GM21717 (cell line): ENCODE measurements around the gene RNF20.
"Not testable (repeated sequence)": the region's sequence is repeated elsewhere in the genome, so short reads cannot be mapped to it uniquely, and the experiment has no call there.

Experiments
- ATAC-seq: cut with Tn5 transposase; IDR thresholded peaks from one replicate; pipeline ENCODE4 v1.9.1; 2021; ENCODE audit warnings: mild to moderate bottlenecking, moderate library complexity; ENCODE audit not compliant: unreplicated experiment

Gene RNF20

DNA sequence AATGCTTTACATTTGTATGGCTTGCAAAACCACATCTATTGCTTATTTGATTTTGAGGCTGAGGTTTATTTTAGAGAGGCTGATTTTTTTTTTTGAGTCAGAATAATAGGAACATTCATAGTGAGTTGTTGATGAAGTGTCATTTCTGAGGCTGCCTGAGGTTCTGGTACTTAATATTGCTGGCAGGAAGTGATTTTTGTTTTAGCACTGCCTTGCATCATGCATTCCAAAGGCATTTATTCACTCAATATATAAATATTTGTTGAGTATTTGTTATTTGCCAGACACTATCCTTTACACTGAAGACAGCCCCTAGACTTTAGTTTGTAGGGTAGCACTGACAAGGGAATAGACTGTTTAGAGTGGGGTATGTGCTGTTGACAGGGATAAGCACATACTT lies 2.7 kb downstream of the RNF20 start:
- ATAC-seq, result no peak

DNA sequence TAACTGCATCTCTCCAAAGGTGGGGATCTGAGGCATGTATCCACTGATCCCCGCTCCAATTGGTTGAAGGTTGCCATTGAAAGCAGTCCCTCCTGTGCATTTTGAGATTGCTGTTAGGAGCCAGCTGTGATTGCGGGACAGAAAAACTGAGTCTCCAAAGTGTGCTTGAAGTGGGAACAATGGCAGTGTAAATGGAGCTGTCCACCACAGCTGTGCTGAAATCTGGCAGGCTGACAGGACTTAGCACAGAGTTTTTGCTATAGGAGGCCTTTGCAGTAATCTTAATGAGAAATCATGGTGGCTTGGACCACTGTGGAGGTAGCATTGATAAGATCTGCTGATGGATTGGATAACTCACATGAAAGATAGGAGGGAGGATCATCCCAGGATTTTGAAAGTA lies 3.3 kb downstream of the RNF20 start:
- ATAC-seq, result no peak

DNA sequence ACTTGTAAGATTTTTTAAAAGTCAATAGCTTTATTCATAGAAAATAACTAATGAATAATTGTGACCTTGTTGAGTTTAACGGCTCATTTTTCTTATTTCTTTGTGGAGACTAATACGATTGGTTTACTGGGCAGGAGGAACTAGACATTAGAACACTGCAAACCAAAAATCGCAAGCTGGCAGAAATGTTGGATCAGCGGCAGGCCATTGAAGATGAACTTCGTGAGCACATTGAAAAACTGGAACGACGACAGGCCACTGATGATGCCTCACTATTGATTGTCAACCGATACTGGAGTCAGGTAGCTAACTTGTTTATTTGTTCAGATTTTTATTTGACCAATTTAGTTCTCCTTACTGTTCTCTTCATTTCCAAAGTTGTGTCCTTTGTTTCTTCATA lies 6.4 kb downstream of the RNF20 start:
- ATAC-seq, result no peak

DNA sequence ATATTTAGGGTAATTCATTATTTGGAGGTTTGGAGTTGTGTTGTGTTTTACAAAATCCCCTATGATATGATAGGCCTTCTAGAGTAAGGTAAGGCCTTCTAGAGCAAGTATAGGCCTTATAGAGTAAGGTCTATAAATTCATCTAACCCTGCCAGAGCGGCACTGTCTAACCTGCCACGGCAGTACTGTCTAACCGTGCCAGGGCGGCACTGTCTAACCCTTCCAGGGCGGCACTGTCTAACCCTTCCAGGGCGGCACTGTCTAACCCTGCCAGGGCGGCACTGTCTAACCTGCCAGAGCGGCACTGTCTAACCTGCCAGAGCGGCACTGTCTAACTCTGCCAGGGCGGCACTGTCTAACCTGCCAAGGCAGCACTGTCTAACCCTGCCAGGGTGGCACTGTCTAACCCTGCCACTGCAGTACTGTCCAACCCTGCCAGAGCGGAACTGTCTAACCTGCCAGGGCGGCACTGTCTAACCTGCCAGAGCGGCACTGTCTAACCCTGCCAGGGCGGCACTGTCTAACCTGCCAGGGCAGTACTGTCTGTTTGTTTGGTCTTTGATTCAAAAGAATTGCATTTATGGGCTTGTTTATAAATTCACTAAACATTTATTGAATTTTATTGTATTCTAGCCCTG lies 9.6 kb downstream of the RNF20 start:
- no peak for ATAC-seq

DNA sequence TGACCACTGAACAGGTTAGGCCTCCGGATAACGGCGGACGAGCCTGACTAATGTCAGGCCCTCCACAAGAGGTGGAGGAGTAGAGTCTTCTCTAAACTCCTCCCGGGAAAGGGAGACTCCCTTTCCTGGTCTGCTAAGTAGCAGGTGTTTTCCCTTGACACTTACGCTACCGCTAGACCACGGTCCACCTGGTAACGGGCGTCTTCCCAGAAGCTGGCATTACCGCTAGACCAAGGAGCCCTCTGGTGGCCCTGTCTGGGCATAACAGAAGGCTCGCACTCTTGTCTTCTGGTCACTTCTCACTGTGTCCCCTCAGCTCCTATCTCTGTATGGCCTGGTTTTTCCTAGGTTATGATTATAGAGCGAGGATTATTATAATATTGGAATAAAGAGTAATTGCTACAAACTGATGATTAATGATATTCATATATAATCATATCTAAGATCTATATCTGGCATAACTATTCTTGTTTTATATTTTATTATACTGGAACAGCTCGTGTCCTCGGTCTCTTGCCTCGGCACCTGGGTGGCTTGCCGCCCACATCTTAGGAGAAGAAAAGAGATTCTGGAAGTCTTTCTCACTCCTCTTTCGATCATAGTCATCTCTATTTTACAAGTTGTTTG lies 15.9 kb downstream of the RNF20 start:
- not testable (repeated sequence) for ATAC-seq

DNA sequence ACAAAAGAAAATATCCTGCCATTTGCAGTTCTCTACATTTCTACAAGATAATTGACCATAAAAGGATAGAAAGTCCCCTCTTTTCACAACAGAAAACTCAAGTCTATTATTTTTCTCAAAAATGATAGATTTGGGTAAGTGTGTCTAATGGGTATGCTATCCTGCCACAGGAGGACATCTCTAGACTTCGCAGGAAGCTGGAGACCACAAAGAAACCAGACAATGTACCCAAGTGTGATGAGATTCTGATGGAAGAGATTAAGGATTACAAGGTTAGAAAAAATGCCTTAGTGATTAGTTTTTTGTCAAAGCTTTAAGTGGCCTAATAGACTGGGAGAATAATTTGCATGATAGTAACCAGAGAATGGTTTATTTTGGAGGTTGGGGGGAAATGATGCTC lies 28.1 kb downstream of the RNF20 start:
- no peak for ATAC-seq

DNA sequence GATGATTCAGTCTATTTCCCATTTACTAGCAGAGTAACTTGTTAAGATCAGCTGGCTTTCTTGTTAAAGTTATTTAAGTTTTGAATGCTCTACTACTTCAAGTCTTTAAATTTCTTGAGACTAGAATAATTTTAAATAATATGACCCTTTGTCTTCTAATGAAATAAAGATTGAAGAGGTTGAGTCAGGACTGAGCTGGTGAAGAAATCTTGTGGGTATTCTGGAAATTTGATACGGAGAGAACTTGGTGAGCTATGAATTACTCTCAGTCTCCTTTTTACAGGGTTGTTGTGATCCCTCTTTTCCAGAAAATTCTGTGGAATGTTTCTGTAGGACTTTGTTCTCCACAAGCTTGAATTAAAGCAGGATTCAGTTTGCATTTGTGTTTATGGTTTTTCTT lies 29.3 kb downstream of the RNF20 start:
- ATAC-seq, result no peak

DNA sequence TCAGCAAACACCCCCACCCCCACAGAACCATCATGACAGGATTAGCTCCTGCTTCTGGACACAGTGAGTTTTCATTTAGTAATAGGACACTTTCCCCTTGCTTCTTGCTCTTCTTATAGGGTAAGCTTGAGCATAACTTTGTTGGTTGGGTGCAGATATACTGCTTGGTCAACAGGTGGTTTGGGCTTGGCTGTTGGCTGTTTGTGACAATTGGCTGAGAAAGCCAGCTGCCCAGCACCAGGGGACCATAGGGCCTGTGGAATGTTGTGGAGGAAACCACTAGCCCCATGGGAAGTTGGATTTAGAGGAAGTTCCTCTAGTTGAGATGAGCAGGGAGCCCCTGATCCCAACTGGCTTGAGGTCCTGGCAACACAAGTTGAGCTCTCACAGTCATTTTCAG lies 30.6 kb downstream of the RNF20 start:
- ATAC-seq, result no peak

DNA sequence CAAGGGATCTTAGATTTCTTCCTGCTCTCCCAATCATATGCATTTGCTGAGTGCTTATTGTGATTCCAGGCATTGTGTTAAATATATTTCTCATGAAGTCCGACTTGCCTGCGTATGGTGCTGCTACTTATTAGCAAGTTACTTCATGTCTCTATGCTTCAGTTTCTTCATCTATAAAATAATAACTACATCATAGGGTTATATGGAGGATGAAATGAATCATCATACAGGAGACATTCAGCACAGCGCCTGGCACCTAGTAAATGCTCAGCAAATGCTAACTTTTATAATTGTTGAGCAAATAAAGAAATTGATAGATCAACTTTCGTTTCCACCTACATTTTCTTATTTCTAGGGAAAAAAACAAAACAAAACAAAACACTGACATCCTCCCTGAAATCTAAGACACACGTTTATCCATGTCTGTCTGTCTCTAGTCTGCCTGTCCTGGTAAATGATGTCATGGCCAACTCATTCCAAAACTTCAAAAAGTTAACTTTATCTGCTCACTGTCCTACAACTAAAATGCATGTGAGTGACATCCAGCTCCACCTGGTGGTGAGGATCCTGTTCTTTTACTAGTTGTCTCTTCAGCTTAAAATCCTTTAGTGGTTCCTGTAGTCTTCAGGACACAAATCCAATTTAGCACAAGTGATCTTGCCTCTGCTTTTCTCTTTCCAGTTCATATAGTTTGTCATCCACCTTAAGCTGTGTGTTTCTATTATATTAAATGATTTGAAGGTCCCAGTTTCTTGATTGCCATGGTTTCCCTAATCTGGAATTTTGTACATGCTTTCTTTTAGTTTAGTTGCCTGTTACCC lies 33.5 kb downstream of the RNF20 start:
- peak; percentile 68 for ATAC-seq

DNA sequence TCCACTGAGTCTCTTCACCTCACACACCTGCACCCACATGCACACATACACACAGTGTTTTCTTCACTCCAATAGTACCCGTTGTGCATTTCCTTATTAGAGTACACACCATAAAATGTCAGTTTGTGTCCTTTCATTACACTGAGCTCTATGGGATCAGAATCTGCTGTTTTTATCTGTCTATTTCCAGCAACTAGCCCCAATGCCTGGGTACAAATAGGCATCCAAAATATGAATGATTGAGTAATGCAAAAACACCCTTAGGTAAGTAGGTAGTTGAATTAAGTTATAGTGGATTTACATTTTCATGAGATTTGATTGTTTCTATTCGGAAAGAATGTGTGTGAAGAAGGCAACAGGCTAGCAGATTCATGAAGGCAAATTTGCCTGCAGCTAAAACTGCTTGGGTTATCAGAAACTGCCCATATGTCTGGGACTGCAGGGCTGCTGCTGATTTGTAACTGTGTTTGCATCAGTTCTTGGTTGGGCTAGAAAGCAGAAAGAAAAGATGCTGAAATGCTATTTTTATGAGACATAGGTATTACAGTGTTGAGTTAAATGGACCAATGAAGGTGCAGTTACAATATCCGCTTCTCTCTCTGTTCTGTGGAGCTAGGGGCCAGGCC lies 34.2 kb downstream of the RNF20 start:
- ATAC-seq, result no peak

DNA sequence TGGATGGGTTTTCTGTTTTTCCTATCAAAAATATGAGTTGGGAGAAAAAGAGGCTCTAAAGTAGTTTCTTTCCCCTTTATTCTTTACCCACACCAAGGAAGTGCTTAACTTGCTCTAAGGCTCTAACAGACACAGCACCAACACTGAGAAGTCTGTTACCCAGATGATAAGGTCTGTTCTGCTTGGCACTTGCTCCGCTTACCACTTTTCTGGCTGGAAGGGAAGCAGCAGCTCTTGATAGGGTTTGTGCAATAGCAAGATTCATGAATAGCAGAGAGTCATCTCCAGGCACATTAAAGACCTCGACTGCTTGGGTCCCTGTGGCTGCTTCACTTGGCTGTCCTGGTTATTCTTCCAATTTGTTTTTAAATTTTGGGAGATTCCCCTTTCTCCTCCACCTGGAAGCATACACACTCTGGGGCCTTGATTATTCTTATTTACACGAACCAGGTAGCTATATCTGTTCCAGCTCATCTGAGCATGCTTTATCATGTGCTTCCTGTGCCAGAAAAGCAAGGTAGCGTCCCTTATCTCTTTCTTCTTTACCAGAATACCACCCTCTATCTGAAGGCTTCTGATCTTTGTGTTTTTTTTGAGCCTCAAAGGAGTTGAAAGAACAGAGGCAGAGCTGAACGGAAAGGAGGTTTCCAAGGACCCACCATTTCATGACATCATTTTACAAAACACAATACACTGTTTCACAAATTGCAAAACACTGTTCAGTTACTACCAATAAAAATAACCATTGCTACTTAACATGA lies 36.3 kb downstream of the RNF20 start:
- no peak for ATAC-seq

DNA sequence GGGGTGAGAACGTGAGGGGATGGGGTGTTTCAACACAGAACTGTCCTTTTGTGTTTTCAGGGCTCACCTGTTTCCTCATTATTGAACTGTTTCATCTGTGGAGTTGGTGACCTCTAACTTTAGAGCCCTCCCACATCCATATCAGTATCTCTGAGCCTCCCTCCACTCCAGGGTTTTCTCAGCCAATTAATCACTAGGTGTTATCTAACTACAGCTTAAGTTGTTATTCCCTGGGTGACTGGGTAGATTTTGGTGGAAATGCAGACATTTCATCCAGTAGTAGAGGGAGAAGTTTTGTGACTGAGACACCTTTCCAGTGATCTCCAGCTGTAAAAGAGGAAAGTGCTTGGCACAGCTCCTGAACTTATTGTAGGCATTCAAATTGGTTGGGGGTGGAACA lies 37.5 kb downstream of the RNF20 start:
- ATAC-seq, result no peak

DNA sequence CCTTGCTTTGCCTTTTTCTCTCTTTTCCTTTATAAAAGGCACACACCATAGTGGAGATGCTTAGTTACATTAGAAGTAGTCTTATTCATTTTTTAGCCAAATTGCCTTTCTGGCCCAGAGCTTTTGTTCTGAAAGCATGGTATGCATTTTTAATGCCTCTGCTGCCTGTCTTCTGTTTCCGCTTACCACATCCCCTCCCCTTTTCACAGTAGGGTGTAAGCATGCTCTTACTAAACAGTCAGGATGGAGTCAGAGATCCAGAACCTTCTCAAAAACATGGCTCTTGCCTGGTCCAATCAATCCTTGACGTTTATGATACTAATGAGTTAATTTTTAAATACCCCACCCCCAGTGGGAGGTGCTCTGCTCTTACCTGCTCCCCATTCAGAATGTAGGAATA lies 38.7 kb downstream of the RNF20 start:
- no peak for ATAC-seq

DNA sequence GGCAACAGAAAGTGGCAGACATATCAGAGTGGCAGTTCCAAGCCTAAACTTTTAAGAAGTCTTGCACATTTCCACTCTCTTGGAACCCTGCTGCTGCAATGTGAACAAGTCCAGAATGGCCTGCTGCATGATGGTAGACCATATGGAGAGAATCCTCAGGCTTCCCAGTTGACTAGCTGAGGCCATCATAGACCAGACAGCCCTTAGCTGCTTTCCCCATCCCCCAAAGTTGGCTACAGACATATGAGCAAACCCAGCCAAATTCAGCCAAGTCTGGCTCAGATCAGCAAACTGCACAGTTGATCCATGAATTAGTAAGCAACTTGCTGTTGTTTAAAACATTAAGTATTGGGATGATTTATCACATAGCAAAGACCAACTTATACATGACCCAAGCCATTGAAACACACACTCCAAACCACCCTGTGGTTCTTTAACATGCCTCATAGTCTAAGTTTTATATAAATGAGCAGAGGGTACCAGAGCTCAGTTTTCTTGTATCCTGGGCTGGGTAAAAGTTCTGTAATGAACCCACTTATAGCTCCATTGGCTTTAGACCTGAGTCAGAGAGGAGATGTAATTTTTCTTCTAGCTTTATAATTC lies 41.2 kb downstream of the RNF20 start:
- ATAC-seq, result no peak

DNA sequence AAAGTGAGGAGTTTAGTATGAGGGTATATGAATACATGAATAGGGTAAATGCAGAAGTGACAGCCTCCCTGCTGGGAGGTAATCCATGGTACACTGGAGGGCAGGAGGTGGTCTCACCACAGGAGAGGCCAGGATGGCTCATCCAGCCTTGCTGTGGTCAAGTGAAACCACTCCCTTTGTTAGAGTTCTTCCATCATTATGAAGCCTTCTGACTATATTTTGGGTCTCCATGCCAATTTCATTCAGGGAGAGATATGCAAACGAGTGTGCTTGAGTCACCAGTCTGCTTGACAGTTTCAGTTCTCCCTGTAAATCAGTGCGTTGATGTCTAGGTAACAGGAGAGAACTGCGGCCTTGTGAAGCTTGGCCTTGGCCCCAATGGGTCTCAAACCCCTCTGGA lies 44.7 kb downstream of the RNF20 start:
- peak; percentile 76 for ATAC-seq

DNA sequence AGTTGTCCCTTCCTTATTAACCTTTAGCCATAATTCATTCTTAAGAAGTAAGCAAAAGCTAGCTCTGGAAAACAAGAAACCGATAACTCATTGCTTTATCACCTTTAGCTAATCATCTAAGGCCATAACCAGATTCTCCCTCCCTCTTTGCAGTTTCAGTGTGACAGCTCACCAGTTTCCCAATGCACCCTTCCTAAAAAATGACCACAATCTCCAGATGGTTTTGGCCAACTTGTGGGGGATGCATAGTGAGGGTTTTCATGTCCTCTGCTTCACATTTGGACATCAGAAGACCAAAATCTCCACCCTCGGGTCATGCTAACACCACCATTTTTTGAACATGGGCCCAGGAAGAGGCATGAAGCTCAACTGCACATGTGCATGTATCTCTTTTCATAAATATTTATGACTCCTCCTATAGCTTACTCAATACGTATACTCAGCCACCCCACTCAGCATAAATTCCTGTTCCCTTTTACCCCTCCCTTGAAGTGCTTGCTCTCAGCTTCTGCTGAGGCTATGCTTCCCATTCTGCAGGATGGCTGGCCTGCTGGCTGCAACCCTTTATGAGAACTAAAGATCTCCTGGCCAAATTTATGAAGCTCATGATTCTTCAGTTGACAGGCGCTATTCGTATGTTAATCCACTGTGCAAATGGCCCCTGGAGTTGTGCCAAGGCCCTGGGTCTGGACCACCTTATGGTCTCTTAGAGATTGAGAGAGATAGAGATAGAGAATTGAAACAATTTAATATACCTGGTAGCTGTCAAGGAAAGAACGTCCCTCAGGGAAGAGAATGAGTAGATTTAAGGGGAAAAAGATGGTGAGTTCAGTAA lies 46.3 kb downstream of the RNF20 start:
- ATAC-seq, result no peak

DNA sequence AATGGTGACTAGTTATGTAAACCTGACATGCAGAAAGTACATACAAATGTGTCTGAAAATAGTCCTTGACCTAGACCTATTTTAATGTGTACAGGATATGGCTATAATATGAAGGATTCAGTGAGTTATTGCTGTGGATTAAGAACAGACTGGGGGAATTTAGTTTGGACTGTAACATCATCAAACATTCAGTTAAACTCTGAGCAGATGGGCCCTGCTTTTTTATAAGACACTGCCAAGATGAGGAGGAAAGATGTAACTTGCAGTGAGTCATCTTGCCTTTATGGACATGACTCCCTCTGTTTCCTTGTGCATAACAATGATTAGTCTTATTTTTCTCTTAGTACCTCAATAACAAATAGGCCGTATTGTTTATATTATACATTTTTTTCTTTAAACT lies 48.9 kb downstream of the RNF20 start:
- ATAC-seq, result no peak

DNA sequence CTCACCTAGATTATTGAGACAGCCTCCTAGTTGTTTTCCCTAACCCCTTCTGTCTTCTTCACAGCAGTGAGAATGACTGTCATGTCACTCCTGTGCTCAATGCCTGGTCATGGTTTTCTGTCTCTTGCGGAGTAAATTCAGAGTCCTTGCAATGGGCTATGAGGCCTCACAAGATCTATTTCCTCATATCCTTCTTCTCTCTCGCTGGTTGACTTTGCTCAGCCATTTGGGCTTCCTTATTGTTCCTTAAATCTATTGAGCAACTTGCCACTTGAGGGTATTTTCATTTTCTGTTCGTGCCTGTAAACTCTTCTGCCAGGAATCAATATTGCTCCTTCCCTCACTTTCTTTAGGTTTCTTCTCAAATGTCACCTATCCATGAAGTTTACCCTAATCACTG lies 52.1 kb downstream of the RNF20 start:
- no peak for ATAC-seq

DNA sequence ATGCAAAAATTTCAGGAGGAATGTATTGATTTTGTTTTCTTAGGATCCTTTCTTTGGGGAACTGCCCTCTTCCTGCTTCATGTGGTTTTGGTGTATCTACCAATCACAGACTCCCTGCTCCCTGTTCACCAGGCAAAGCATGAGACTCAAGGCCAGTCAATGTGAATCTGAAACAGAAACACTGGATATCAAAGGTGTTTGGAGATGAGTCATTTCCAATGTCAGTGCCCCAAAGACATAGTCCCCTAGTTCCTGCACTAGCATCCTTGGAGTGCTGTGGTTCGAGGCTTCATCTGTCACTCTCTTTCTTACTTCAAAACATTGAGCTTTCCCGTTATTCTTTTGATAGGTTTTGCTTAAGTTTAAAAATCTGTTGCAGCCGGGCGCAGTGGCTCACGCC lies 53.0 kb downstream of the RNF20 start:
- peak; percentile 97 for ATAC-seq
